GM12872 (cell line): ENCODE measurements around the gene FHAD1.

ENCODE experiments used
- TF ChIP-seq, protein P1 (sequence below): IDR thresholded peaks from 3 replicates; pipeline ENCODE4 v1.5.1; 2011; ENCODE audit warnings: low read depth, mild to moderate bottlenecking, low read length, moderate library complexity; ENCODE audit not compliant: insufficient read depth

The FHAD1 gene

DNA sequence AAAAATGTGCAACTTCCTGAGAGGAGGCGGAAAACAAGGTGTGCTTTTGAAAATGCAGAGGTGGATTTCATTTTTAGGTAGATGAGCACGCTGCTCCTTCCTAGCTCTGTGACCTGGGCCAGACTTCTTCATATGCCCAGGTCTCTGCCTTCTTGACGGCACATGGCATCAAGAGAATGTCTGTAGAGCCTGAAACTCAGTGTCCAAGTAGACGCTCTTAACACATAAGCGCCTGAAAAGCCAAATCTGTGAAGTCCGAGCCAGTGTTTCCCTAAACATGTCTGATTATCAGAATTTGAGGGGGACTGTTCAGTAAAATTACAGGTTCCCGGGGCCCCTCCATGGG, 25.7 kb downstream of the FHAD1 start:
- TF ChIP-seq, protein P1, sequence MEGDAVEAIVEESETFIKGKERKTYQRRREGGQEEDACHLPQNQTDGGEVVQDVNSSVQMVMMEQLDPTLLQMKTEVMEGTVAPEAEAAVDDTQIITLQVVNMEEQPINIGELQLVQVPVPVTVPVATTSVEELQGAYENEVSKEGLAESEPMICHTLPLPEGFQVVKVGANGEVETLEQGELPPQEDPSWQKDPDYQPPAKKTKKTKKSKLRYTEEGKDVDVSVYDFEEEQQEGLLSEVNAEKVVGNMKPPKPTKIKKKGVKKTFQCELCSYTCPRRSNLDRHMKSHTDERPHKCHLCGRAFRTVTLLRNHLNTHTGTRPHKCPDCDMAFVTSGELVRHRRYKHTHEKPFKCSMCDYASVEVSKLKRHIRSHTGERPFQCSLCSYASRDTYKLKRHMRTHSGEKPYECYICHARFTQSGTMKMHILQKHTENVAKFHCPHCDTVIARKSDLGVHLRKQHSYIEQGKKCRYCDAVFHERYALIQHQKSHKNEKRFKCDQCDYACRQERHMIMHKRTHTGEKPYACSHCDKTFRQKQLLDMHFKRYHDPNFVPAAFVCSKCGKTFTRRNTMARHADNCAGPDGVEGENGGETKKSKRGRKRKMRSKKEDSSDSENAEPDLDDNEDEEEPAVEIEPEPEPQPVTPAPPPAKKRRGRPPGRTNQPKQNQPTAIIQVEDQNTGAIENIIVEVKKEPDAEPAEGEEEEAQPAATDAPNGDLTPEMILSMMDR: no peak

DNA sequence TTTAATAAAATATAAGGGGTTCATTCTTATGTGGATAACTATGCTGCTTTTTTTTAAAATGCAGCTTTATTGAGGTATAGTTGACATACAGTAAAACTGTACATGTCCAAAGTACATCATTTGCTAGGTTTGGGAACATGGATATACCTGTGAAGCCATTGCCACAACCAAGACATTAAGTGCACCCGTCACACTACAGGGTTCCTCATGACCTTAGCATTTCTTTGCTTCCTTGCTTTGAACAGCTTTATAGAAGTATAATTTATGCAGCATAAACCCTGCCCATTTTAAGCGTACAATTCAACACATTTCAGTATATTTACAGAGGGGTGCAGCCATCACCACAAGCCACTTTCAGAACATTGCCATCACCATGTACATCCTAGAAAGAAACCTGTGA, 26.3 kb downstream of the FHAD1 start:
- TF ChIP-seq, protein P1: no peak

DNA sequence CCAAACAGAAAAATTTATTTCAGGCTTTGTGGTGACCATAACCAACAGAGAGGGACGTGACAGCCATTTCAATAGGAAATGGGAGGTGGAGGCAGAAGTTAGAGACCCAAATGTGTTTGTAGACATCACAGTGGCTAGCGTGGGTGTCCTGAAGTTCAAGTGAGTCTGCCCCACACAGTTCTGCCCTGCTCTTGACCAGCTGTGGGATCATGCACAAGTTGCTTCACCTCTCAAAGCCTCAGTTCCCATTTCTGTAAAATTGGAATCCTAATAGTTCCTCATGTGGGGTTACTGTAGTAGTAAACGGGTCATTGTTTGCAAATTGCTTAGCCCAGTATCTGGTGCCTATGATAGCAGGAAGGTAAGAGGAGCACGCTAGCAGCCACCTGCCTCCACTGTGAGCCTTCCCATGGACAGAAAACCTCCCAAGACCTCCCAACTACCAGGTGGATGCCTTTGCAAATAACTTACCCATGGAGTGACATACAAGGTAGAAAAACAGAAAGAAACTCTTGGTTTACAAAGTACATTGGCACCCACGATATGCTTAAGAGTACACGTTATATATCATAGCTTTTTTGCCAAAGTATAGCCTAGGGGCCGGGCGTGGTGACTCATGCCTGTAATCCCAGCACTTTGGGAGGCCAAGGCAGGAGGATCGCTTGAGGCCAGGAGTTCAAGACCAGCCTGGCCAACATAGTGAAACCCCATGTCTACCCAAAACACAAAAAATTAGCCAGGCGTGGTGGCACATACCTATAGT, 29.1 kb downstream of the FHAD1 start:
- TF ChIP-seq, protein P1: no peak

DNA sequence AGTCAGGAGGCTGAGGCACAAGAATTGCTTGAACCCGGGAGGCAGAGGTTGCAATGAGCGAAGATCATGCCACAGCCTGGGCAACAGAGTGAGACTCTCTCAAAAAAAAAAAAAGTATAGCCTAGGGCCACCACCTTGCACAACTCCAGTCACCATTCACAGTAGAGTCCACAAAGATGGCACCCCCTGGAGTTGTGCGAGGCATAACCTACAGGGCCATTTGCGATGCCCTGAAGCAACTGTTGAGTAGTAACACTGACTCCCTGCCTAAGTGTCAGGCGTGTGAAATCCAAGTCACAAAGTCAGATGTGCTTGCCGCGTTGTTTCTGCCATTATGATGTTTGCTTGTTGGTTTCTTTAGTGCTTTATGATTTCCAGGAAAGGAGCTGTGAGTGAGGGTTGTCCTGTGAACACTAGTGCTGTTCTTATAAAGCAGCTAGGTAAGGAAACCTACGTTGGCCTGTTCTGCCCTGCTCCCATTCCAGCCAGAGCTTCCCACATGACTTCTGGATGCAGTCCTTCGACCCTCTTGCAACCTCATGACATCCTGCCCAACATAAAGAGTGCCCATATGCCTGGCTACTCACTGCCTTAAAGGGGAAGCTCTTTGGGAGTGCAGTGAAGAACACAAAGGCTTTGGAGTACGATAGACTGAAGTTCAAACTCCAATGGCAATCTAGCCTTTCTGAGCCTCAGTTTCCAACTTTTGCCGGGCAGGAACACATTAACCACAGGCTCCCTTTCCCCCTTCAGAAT, 29.8 kb downstream of the FHAD1 start:
- TF ChIP-seq, protein P1: no peak

DNA sequence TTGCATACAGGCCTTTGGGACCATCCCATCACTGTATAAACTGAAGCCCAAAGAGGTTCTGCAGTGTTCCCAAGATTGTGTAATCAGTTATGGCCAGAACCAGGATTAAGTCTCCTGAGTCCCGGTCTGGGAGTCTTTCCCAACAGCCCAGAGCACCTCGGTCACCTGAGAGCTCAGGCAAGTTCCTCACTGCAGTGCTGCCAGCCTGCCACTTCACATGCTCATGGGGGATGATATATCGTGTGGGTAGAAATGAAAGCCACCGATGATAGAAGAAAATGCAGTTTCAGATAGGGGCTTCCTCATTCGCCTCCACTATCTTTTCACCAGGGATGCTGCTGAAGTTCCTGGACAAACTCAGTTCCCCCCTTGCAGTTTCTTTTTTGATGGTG, 30.4 kb downstream of the FHAD1 start:
- TF ChIP-seq, protein P1: no peak

DNA sequence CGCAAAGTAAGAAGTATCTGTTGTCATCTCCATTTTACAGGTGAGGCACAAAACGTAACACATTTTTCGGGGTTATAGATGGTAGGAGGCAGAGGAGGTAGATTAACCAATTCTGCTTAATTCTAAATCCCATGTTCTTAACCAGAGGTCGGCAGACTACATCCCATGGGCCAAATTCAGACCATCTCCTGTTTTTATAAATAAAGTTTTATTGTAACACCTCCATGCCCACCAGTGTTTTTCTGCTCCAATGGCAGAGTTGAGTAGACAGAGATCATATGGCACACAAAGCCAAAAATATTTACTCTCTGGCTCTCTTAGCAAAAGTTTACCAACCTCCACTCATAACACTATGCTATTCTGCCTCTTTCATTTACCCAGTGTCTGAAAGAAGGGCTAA, 30.9 kb downstream of the FHAD1 start:
- TF ChIP-seq, protein P1: no peak

DNA sequence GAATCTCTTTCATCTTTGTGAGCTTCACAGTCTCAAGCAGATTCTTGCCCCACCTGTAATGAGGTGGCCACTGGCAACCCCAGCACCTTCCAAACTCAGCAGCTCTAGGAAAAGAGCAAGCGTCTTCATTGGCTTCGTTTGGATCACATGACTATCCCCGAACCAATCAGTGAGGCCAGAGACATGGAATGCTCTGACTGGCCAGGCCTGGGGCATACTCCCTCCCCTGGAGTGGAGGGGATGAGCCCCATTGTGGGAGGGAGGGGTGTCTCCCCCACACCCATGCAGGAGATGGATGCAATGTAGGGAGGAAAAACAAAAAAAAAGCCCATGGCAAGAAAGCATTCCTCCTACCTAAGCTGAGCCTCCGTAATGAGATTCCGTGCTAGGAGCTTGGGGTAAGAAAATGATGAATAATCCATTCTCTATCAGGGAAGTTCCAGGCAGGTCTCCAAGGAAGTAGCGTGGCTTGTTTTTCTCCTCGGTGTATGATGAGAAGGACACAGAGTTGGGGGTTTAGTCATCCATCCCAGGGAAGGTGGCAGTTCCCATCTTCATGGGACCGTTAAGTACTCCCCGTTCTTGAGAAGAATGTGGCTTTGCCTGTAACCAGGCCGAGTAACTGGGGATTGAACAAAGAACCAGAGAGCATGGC, 32.7 kb downstream of the FHAD1 start:
- TF ChIP-seq, protein P1: no peak
